ENCODE measurements around the gene MOBP. TPM values are rescaled to one million over a fixed set of nuclear protein-coding genes. Genes with fewer than 3 reads are reported as not detected.

Gene MOBP
- total and polyA plus RNA-seq, 2 of the 8 experiments (the other 6 are each of a cell fraction or from before 2014, with no cell fraction given) = 0.06 to 0.50 TPM

DNA sequence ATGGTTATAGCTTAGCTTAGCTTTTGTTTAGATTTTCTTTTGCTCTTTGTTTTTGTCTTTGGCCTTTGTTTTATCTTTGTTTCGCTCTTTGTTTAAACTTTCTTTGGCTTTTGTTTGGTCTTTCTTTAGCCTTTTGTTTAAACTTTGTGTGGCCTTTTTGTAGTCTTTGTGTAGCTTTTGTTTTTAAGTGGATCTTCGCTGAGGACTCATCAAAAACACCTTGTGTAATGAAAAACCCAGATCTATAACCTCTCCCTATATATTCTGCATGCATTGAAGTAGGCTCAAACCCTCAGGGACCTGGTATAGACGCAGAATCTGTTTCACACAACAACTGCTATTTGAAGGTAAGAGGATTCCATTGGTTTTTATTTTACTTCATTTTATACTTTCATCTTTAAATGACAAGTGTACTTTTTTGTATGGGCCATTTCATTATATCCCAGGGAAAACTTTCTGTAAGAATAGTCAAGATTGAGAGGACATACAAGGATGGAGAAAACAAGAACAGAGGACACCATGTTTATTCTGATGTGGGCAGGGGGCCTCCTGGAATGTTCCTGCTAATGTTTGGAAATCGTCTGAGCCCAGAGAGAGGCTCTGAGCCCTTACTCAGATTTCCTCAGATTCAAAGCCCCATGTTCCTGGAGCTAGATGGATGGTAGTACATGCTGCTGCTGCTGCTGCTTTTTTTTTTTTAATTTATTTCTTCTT is at the start of gene MOBP (continued):
- TF ChIP-seq CHD7 (IDR thresholded peaks at IDR 0.05; ENCODE audit: insufficient replicate concordance, low read length) (peak; percentile 50), KDM1A (IDR thresholded peaks at IDR 0.05; ENCODE audit: borderline replicate concordance, low read length) (no peak)

All from H1 (cell line).